GM13976 (cell line): ENCODE data around the gene PSD4.

ENCODE experiments used
- DNase-seq: peaks from one replicate; pipeline ENCODE4 v3.0.0; 2012; ENCODE audit warnings: low spot score
- CTCF ChIP-seq: IDR thresholded peaks from 2 replicates; pipeline ENCODE4 v1.5.1; 2012; ENCODE audit warnings: borderline replicate concordance, mild to moderate bottlenecking; ENCODE audit not compliant: insufficient read depth; ENCODE audit errors: extremely low read depth, missing control alignments, control extremely low read depth
- in situ Hi-C: fragments of 300-500 bp; cut with MboI; formaldehyde crosslinking; loops from one replicate; pipeline ENCODE4 v1.12.0; 2022; ENCODE audit warnings: low sequenced_read_pairs, mixed read lengths, inconsistent platforms; ENCODE audit not compliant: unreplicated experiment

Gene PSD4

DNA sequence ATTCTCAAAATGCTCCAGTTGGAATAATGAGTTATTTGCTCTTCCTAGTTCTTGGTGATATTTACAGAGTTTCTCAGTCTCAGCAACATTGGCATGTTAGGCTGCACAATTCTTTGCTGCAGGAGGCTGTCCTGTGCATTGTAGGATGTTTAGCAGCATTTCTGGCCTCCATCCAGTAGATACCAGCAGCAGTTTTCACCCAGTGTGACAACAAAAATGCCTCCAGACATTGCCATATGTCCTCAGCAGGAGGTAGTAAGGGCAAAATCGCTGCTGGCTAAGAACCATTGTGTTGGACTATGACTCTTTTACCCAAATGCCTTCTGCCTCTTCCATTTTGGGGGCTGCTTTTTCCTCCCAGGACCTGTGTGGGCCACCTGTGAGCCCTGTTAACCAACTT is 54.6 kb downstream of the PSD4 start:
- no peak for DNase-seq
- no peak for TF ChIP-seq CTCF
- in situ Hi-C loops, result no loop called here

GRCh38 chr2:113228991-113229716 is 55.4 kb downstream of the PSD4 start:
- no peak for DNase-seq

GRCh38 chr2:113229795-113230194 is 56.0 kb downstream of the PSD4 start:
- no peak for DNase-seq
- in situ Hi-C loops, result no loop called here
- TF ChIP-seq CTCF, result no peak

More at GRCh38 chr2:113228991-113229716, 55.4 kb downstream of the PSD4 start:
- no peak for TF ChIP-seq CTCF
- in situ Hi-C loops, result no loop called here

- DNase-seq, result no peak
- TF ChIP-seq CTCF, result no peak
- in situ Hi-C loops, result no loop called here
These were observed 56.8 kb downstream of the PSD4 start for GRCh38 chr2:113230531-113230930.

GRCh38 chr2:113231064-113231463 is 57.3 kb downstream of the PSD4 start:
- in situ Hi-C loops, result no loop called here
- TF ChIP-seq CTCF, result no peak
- DNase-seq, result no peak

DNA sequence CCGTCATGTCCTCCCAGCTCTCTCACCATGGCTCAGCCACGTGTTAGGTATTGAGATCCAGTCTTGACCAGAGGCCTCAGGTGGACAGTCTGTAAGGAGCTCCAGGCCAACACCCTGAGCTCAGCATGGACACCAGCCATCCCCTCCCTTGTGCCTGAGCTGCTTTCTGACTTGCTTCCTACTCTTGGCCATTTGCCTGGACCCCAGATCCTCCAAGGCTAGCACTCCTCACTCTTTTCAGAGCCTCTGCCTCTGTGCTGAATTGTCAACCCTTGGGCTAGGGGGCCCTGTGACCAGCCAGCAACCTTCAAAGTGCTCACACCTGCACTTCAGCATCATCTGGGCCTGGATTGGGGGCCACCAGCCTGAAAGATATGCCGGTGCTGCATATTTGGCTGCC is 58.4 kb downstream of the PSD4 start:
- in situ Hi-C loops, result no loop called here
- no peak for TF ChIP-seq CTCF
- DNase-seq, result no peak
